ENCODE data around the gene RADIL. TPM values are rescaled to one million over a fixed set of nuclear protein-coding genes. Genes with fewer than 3 reads are reported as not detected.

RADIL gene
- total and polyA plus RNA-seq, 2 of the 13 experiments (the other 11 are each of a cell fraction or from before 2014, with no cell fraction given), result 0.05 to 0.09 TPM

DNA sequence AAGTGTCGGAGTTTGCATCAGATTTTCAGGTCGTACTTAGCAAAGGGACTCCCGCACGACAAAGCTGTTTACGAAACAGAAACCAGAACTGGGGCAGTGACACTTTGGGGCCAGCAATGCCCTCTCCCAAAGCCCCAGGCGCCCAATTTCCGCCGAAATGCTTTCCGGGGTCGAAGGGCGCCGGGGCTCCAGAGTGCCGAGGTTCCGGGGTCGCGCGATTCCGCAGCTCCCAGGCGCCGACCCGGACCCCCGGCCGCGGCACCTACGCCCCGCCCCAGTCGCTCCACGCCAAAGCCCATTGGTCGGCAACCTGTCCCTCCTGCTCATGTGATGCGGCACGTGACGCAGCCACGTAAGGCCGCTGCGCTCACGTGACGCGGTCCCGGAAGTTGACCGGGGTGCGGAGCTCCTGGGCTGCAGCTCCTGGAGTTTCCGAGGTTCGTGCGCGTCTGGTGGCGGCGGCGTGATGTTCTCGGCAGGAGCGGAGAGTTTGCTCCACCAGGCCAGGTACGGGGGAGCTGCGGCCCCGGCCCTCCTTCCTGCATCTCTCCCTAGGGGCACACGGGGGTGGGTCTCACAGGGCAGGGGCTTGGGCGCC lies 108.2 kb downstream of the RADIL start, which contains the start of gene AP5Z1 (continued):
- 0 out of 2 replicates have a peak, but pooled peaks have one; percentile 57 for TF ChIP-seq ZNF580 (CRISPR knock-in tag; IDR thresholded peaks at IDR 0.05; ENCODE audit: borderline replicate concordance, low read depth)
- TF ChIP-seq ZNF646 (CRISPR knock-in tag; IDR thresholded peaks at IDR 0.05), result no peak
- peak; percentile 70 for TF ChIP-seq ZNF891 (CRISPR knock-in tag; IDR thresholded peaks at IDR 0.05)
- TF ChIP-seq ZNF317 (CRISPR knock-in tag; IDR thresholded peaks at IDR 0.05), result peak; percentile 56; the same call in 1 of the 2 replicates
- TF ChIP-seq KDM3A (CRISPR knock-in tag; IDR thresholded peaks at IDR 0.05; ENCODE audit: low read depth), result peak; percentile 64; the same call in 1 of the 2 replicates
- TF ChIP-seq ZNF143 (CRISPR knock-in tag; IDR thresholded peaks at IDR 0.05), result peak; percentile 52; the same call in 1 of the 2 replicates
- TF ChIP-seq RELA (CRISPR knock-in tag; IDR thresholded peaks at IDR 0.05), result peak; percentile 66; the same call in 1 of the 2 replicates
- TF ChIP-seq REL (CRISPR knock-in tag; conservative IDR thresholded peaks at IDR 0.05), result no peak
- TF ChIP-seq ZNF619 (CRISPR knock-in tag; IDR thresholded peaks at IDR 0.05), result peak; percentile 50; the same call in 1 of the 2 replicates
- peak; percentile 97 for TF ChIP-seq KDM5A (IDR thresholded peaks at IDR 0.05; ENCODE audit: borderline replicate concordance, low read length)
- peak; percentile 75; the same call in 1 of the 2 replicates for TF ChIP-seq RFXAP (CRISPR knock-in tag; IDR thresholded peaks at IDR 0.05; ENCODE audit: borderline replicate concordance)
- TF ChIP-seq MXI1 (IDR thresholded peaks at IDR 0.05; ENCODE audit: borderline replicate concordance, low read depth, low read length), result peak; percentile 70; the same call in 1 of the 3 replicates
- peak; percentile 95 for TF ChIP-seq POGZ (CRISPR knock-in tag; IDR thresholded peaks at IDR 0.05)
- peak; percentile 26; the same call in 1 of the 2 replicates for TF ChIP-seq ZNF335 (CRISPR knock-in tag; IDR thresholded peaks at IDR 0.05)
- TF ChIP-seq MBNL3 (CRISPR knock-in tag; conservative IDR thresholded peaks at IDR 0.05), result no peak
- TF ChIP-seq, protein P1, sequence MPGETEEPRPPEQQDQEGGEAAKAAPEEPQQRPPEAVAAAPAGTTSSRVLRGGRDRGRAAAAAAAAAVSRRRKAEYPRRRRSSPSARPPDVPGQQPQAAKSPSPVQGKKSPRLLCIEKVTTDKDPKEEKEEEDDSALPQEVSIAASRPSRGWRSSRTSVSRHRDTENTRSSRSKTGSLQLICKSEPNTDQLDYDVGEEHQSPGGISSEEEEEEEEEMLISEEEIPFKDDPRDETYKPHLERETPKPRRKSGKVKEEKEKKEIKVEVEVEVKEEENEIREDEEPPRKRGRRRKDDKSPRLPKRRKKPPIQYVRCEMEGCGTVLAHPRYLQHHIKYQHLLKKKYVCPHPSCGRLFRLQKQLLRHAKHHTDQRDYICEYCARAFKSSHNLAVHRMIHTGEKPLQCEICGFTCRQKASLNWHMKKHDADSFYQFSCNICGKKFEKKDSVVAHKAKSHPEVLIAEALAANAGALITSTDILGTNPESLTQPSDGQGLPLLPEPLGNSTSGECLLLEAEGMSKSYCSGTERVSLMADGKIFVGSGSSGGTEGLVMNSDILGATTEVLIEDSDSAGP (CRISPR knock-in tag; IDR thresholded peaks at IDR 0.05; ENCODE audit: borderline replicate concordance), result peak; percentile 70; the same call in 1 of the 2 replicates
- TF ChIP-seq ZNF44 (CRISPR knock-in tag; IDR thresholded peaks at IDR 0.05), result 0 out of 2 replicates have a peak, but pooled peaks have one; percentile 39
- TF ChIP-seq ZNF788 (CRISPR knock-in tag; IDR thresholded peaks at IDR 0.05; ENCODE audit: borderline replicate concordance), result peak; percentile 19; the same call in 1 of the 2 replicates
